Measurements from ENCODE around the gene EEF2K. TPM values are rescaled to one million over a fixed set of nuclear protein-coding genes. Genes with fewer than 3 reads are reported as not detected.

Gene EEF2K
- total RNA-seq, 1 donor: 57.3 TPM

- TF ChIP-seq CTCF (IDR thresholded peaks at IDR 0.05; ENCODE audit: insufficient read depth, low read length): no peak
- DNase-seq (ENCODE audit: low read depth): no peak
- no peak overlapping the region for H3K4me3 ChIP-seq (ENCODE audit: low read depth, low read length)
Observed at GRCh38 chr16:22322021-22322471, 116.0 kb downstream of the EEF2K start.

- TF ChIP-seq CTCF (IDR thresholded peaks at IDR 0.05; ENCODE audit: insufficient read depth, low read length): no peak
- no peak for DNase-seq (ENCODE audit: low read depth)
- no peak overlapping the region for H3K4me3 ChIP-seq (ENCODE audit: low read depth, low read length)
Observed at GRCh38 chr16:22322741-22323140, 116.7 kb downstream of the EEF2K start.

- no peak for DNase-seq (ENCODE audit: low read depth)
- TF ChIP-seq CTCF (IDR thresholded peaks at IDR 0.05; ENCODE audit: insufficient read depth, low read length): no peak
- H3K4me3 ChIP-seq (ENCODE audit: low read depth, low read length): no peak overlapping the region
Observed at GRCh38 chr16:22323173-22323958, 117.3 kb downstream of the EEF2K start.

- TF ChIP-seq CTCF (IDR thresholded peaks at IDR 0.05; ENCODE audit: insufficient read depth, low read length): no peak
- no peak overlapping the region for H3K4me3 ChIP-seq (ENCODE audit: low read depth, low read length)
- no peak for DNase-seq (ENCODE audit: low read depth)
Observed at GRCh38 chr16:22323959-22324786, 118.1 kb downstream of the EEF2K start.

- H3K4me3 ChIP-seq (ENCODE audit: low read depth, low read length): no peak overlapping the region
- no peak for DNase-seq (ENCODE audit: low read depth)
- no peak for TF ChIP-seq CTCF (IDR thresholded peaks at IDR 0.05; ENCODE audit: insufficient read depth, low read length)
Observed at GRCh38 chr16:22324787-22325597, 118.9 kb downstream of the EEF2K start.

GRCh38 chr16:22325598-22326368 is 119.7 kb downstream of the EEF2K start:
- no peak for DNase-seq (ENCODE audit: low read depth)
- no peak overlapping the region for H3K4me3 ChIP-seq (ENCODE audit: low read depth, low read length)
- TF ChIP-seq CTCF (IDR thresholded peaks at IDR 0.05; ENCODE audit: insufficient read depth, low read length): no peak
